Fibroblast of skin of right biceps (primary cell): ENCODE measurements around the gene ZNF514.
"Not testable (repeated sequence)": the region's sequence is repeated elsewhere in the genome, so short reads cannot be mapped to it uniquely, and the experiment has no call there.

ENCODE experiments used
- DNase-seq: peaks from one replicate; pipeline ENCODE4 v3.0.0-alpha.2; 2013

Gene ZNF514

GRCh38 chr2:95122197-95122551 is 37.5 kb downstream of the ZNF514 start:
- no peak for DNase-seq

- DNase-seq, result peak; percentile 71
These were observed 38.0 kb downstream of the ZNF514 start, which contains the start of gene MRPS5 for GRCh38 chr2:95121407-95122196. Gene MRPS5 (minus strand): TSS chr2:95121808. CDS start chr2:95121791, 17 bp downstream.

- no peak for DNase-seq
These were observed 38.6 kb downstream of the ZNF514 start for GRCh38 chr2:95121093-95121406.

GRCh38 chr2:95115418-95115817 is 44.2 kb downstream of the ZNF514 start:
- peak; percentile 41 for DNase-seq

- DNase-seq, result no peak
These were observed 46.2 kb downstream of the ZNF514 start for GRCh38 chr2:95113464-95113863.

GRCh38 chr2:95110395-95110794 is 49.3 kb downstream of the ZNF514 start:
- no peak for DNase-seq

- DNase-seq, result no peak
These were observed 50.4 kb downstream of the ZNF514 start for GRCh38 chr2:95109260-95109659.

- DNase-seq, result no peak
These were observed 53.6 kb downstream of the ZNF514 start for GRCh38 chr2:95106081-95106480.

- DNase-seq, result no peak
These were observed 55.0 kb downstream of the ZNF514 start for GRCh38 chr2:95104606-95105005.

GRCh38 chr2:95099910-95100309 is 59.7 kb downstream of the ZNF514 start:
- no peak for DNase-seq

GRCh38 chr2:95098273-95098672 is 61.4 kb downstream of the ZNF514 start:
- DNase-seq, result not testable (repeated sequence)
